Trophoblast cell (in vitro differentiated cells and primary cell): ENCODE measurements around the gene L3HYPDH.

Source experiments
- DNase-seq, 2 donors: peaks; one replicate each; pipeline ENCODE4 v3.0.0-alpha.2; 2016
- H2AFZ ChIP-seq: 2 replicates; pipeline ENCODE4 v1.6.1; 2013; ENCODE audit warnings: low read length, moderate library complexity, mild to moderate bottlenecking; ENCODE audit not compliant: insufficient read depth, poor library complexity
- H2AK5ac ChIP-seq: 2 replicates; pipeline ENCODE4 v1.6.1; 2013; ENCODE audit warnings: mild to moderate bottlenecking, low read length
- H2BK120ac ChIP-seq: 2 replicates; pipeline ENCODE4 v1.6.1; 2013; ENCODE audit warnings: low read length, mild to moderate bottlenecking, moderate library complexity; ENCODE audit not compliant: insufficient read depth, poor library complexity
- H2BK12ac ChIP-seq: 2 replicates; pipeline ENCODE4 v1.6.1; 2013; ENCODE audit warnings: mild to moderate bottlenecking, low read length, moderate library complexity
- H2BK5ac ChIP-seq: 2 replicates; pipeline ENCODE4 v1.6.1; 2013; ENCODE audit warnings: low read length, low read depth, moderate library complexity, mild to moderate bottlenecking; ENCODE audit not compliant: poor library complexity
- H3K14ac ChIP-seq: 2 replicates; pipeline ENCODE4 v1.6.1; 2013; ENCODE audit warnings: mild to moderate bottlenecking, low read length
- H3K18ac ChIP-seq: 2 replicates; pipeline ENCODE4 v1.6.1; 2013; ENCODE audit warnings: mild to moderate bottlenecking, low read length
- H3K23ac ChIP-seq: 2 replicates; pipeline ENCODE4 v1.6.1; 2013; ENCODE audit warnings: low read length
- H3K27ac ChIP-seq: 2 replicates; pipeline ENCODE4 v1.5.1; 2013; ENCODE audit warnings: low read depth, mild to moderate bottlenecking, inconsistent platforms, low read length, moderate library complexity
- H3K27me3 ChIP-seq: 2 replicates; pipeline ENCODE4 v1.6.1; 2013; ENCODE audit warnings: inconsistent platforms, mild to moderate bottlenecking, low read length, moderate library complexity; ENCODE audit not compliant: insufficient read depth
- H3K36me3 ChIP-seq, 2 experiments: 1 replicate in 1 of 2; 2 replicates in 1 of 2; pipeline ENCODE4 v1.6.1; 2013; ENCODE audit warnings: low read length in 2 of 2, mild to moderate bottlenecking in 2 of 2, moderate library complexity in 1 of 2; ENCODE audit not compliant: insufficient read depth in 2 of 2, control insufficient read depth in 1 of 2
- H3K4ac ChIP-seq: 2 replicates; pipeline ENCODE4 v1.6.1; 2013; ENCODE audit warnings: low read depth, mild to moderate bottlenecking, low read length, moderate library complexity
- H3K4me1 ChIP-seq, 2 experiments: 1 replicate in 1 of 2; 2 replicates in 1 of 2; pipeline ENCODE4 v1.6.1; 2013; ENCODE audit warnings: low read length in 2 of 2, mild to moderate bottlenecking in 2 of 2, moderate library complexity in 1 of 2; ENCODE audit not compliant: insufficient read depth in 2 of 2, control insufficient read depth in 1 of 2
- H3K4me2 ChIP-seq: 2 replicates; pipeline ENCODE4 v1.6.1; 2013; ENCODE audit warnings: inconsistent platforms, mild to moderate bottlenecking, low read length, moderate library complexity
- H3K4me3 ChIP-seq: 2 replicates; pipeline ENCODE4 v1.5.1; 2013; ENCODE audit warnings: mild to moderate bottlenecking, low read depth, low read length, inconsistent platforms
- H3K79me1 ChIP-seq: one replicate; pipeline ENCODE4 v1.6.1; 2013; ENCODE audit warnings: low read length
- H3K79me2 ChIP-seq: 2 replicates; pipeline ENCODE4 v1.6.1; 2013; ENCODE audit warnings: low read length, mild to moderate bottlenecking; ENCODE audit not compliant: control insufficient read depth, insufficient read depth, poor library complexity
- H3K9ac ChIP-seq: 2 replicates; pipeline ENCODE4 v1.6.1; 2013; ENCODE audit warnings: mild to moderate bottlenecking, low read length
- H3K9me3 ChIP-seq: 2 replicates; pipeline ENCODE4 v1.6.1; 2013; ENCODE audit warnings: low read depth, mild to moderate bottlenecking, control low read depth, inconsistent platforms, low read length; ENCODE audit not compliant: insufficient read depth
- H4K12ac ChIP-seq: 2 replicates; pipeline ENCODE4 v1.6.1; 2013; ENCODE audit warnings: low read depth, mild to moderate bottlenecking, low read length, moderate library complexity
- H4K8ac ChIP-seq: 2 replicates; pipeline ENCODE4 v1.6.1; 2013; ENCODE audit warnings: low read depth, mild to moderate bottlenecking, low read length, moderate library complexity
- H4K91ac ChIP-seq: one replicate; pipeline ENCODE4 v1.6.1; 2013; ENCODE audit warnings: low read depth, mild to moderate bottlenecking, low read length, moderate library complexity
- WGBS: extraction: QIAGEN DNeasy Blood & Tissue Kit; methylation state at CpG from one replicate; pipeline ENCODE4 v1.1.7; 2013; ENCODE audit warnings: missing lambda C conversion rate; ENCODE audit not compliant: insufficient read length, insufficient coverage; ENCODE audit errors: extremely low coverage; 5-methylcytosine and 5-hydroxymethylcytosine counted together

L3HYPDH gene

DNA sequence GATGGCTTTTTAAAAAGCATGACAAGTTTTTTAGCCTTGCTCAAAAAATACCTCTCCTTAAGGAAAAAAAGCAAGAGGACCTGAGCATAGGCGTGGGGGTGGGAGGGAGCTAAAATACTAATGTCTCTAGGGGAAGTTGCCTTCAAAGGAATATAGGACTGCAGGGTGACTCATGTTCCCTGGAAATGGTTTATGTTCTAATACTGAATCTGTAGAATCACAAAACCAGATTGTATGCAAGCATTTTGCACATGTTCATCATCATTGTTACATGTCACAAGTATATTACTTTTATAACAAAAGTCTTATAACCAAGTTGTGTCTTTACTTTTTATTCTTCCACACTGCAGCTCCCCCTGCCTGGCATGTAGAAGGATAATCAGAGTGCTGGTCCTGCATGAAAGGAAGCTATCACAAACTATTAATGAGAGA lies 55.6 kb downstream of the L3HYPDH start:
- H3K4ac ChIP-seq: no peak overlapping the region
- H3K18ac ChIP-seq: no peak overlapping the region
- H3K4me3 ChIP-seq: no peak overlapping the region
- no peak overlapping the region for H4K12ac ChIP-seq
- no peaks in the 10 kb centered on the region for H3K9me3 ChIP-seq
- H2BK12ac ChIP-seq: no peak overlapping the region
- no peak overlapping the region for H3K27ac ChIP-seq
- no peaks in the 10 kb centered on the region for H3K27me3 ChIP-seq
- H3K36me3 ChIP-seq: no peaks in the 10 kb centered on the region
- no peak overlapping the region for H2AFZ ChIP-seq
- H4K8ac ChIP-seq: no peak overlapping the region
- H2BK5ac ChIP-seq: no peak overlapping the region
- no peak overlapping the region for H3K14ac ChIP-seq
- H3K23ac ChIP-seq: no peak overlapping the region
- H3K79me1 ChIP-seq: no peaks in the 10 kb centered on the region
- no peak overlapping the region for H3K4me2 ChIP-seq
- peaks cover 0 to 1% of the 10 kb centered on the region in 2 experiments for H3K4me1 ChIP-seq
- WGBS: no CpG with 5 or more reads among the region's 1 CpG
- no peak overlapping the region for H2AK5ac ChIP-seq
- no peak for DNase-seq
- no peak overlapping the region for H4K91ac ChIP-seq
- no peaks in the 10 kb centered on the region for H3K79me2 ChIP-seq
- H3K9ac ChIP-seq: no peak overlapping the region
- H2BK120ac ChIP-seq: no peak overlapping the region

DNA sequence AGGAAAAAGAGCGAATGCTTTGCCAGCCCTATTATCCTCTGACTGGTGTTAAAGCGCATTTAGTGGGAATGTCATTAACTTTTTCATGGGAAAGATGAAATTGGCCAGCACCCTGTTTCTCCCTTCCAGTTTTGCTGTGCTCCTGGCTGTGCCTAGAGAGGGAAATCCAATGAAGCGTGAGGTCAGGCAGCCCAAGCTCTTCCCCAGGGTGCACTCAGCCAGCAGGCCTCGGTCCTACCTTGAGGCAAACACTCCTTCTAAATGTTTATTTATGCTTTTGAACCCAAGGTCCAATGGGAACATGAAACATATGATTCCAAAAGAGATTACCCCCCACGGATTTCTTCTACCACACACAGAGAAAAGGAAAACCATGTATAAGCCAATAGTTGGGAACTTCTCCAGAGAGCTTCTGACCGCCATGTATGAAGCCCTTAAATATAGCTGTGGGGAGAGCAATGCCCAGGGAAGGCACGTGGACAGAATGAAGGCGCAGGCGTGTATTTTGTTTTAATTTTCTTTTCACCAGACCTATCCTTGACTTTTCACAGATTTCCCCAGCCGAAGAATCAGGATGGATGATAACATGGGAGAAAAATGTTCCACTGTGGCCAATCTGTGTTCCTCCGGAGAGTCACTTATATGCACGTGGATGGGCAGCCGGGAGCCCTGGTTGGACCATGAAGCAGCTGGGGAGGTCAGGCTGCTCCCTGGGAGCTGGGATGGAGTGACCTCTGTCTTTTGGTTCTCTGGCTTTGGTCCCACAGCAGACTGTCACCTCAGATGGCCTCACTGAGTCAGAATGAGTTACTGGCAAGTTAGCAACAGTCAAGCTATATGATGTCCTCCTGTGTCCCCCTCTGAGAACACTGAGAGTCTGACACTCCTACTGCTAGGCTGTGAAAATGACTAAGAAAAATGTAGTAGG lies 56.3 kb downstream of the L3HYPDH start:
- Histone ChIP-seq H2BK5ac (no peak overlapping the region), H2AFZ (no peak overlapping the region), H4K8ac (no peak overlapping the region), H3K9ac (no peak overlapping the region), H4K91ac (no peak overlapping the region), H3K4me2 (no peak overlapping the region), H3K79me1 (no peaks in the 10 kb centered on the region), H3K27ac (no peak overlapping the region), H2AK5ac (no peak overlapping the region), H2BK12ac (no peak overlapping the region), H3K23ac (no peak overlapping the region), H3K27me3 (no peaks in the 10 kb centered on the region), H3K4me1 (peaks cover 0 to 1% of the 10 kb centered on the region in 2 experiments), H3K9me3 (no peaks in the 10 kb centered on the region), H3K79me2 (no peaks in the 10 kb centered on the region), H3K18ac (no peak overlapping the region), H3K36me3 (no peaks in the 10 kb centered on the region), H4K12ac (no peak overlapping the region), H3K14ac (no peak overlapping the region), H2BK120ac (no peak overlapping the region), H3K4me3 (no peak overlapping the region), H3K4ac (no peak overlapping the region)
- WGBS: no CpG with 5 or more reads among the region's 13 CpGs
- DNase-seq: no peak

DNA sequence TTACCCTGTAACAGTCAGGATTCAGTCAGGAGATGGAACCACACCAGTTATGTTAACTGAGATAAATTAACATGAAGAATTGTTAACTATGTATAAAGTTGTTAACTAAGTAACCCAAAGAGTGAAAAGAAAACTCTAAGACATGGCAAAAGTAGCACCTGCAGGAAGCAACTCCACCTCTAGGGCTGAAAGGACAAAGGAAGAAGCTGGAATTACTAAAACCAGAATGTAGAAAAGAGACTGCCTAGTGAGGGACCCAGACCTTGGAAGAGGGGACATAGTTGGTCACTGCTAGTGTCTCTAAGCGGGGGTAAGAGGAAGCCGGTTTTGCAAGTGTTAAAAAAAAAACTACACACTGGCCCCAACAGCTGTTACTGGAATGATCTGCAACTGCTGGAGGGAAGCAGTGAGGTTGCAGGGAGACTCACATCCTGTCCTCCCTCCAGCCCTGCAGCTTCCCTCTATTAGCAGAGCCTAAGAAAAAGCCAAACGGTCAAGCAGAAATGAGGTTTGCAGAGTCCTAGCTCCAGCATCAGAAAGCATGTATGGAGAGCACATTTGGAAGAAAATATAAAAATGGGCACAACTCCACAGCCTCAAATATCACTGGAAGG lies 58.8 kb downstream of the L3HYPDH start:
- Histone ChIP-seq H3K4ac (no peak overlapping the region), H3K27ac (no peak overlapping the region), H3K23ac (no peak overlapping the region), H2BK5ac (no peak overlapping the region), H3K9me3 (no peaks in the 10 kb centered on the region), H3K9ac (no peak overlapping the region), H3K4me2 (no peak overlapping the region), H3K27me3 (no peaks in the 10 kb centered on the region), H2BK12ac (no peak overlapping the region), H2AK5ac (no peak overlapping the region), H3K79me2 (no peaks in the 10 kb centered on the region), H4K8ac (no peak overlapping the region), H3K14ac (no peak overlapping the region), H3K79me1 (no peaks in the 10 kb centered on the region), H2AFZ (no peak overlapping the region), H3K18ac (no peak overlapping the region), H2BK120ac (no peak overlapping the region), H4K12ac (no peak overlapping the region), H3K4me1 (peaks cover 0 to 1% of the 10 kb centered on the region in 2 experiments), H3K4me3 (no peak overlapping the region), H3K36me3 (no peaks in the 10 kb centered on the region), H4K91ac (no peak overlapping the region)
- no CpG with 5 or more reads among the region's 3 CpGs for WGBS
- DNase-seq: no peak

DNA sequence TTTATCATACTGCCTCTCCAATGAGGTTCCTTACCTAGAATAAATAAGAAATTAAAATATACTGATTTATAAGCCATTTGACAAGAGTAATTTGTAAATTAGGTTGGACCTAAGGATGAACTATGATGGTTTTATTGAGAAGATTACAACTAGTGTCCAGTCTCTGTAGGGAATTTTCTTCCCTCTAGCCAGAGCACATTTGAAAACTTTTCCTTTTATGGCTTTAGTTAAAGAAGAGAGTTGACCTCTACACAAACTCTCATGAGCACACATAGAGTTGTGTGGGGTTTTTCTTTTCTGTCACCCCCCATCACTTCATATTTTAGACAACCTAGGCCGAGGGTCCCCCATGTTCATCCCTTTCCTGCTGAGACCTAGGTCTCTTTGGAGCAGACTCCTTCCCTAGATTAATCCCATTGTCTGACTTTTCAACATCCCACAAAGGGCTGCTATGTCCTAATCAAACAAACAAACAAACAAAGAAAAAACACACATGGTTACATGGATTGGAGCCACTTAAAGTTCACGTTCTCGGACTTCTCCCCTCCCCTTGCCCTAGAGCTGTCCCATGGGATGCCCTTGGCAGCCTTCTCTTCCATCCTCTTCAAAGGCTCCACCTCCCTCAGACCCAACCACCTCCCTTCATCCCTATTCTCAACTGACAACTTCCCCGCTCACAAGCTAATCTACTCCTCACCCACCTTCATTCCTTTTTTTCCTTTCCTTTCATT lies 59.7 kb downstream of the L3HYPDH start:
- H3K9ac ChIP-seq: no peak overlapping the region
- no peak overlapping the region for H3K4me3 ChIP-seq
- no peaks in the 10 kb centered on the region for H3K36me3 ChIP-seq
- no peak overlapping the region for H2BK120ac ChIP-seq
- H2BK12ac ChIP-seq: no peak overlapping the region
- no peak overlapping the region for H4K8ac ChIP-seq
- no peaks in the 10 kb centered on the region for H3K79me1 ChIP-seq
- H4K91ac ChIP-seq: no peak overlapping the region
- no peak overlapping the region for H3K4me2 ChIP-seq
- no peak overlapping the region for H3K14ac ChIP-seq
- no peak for DNase-seq
- H3K27me3 ChIP-seq: no peaks in the 10 kb centered on the region
- H2BK5ac ChIP-seq: no peak overlapping the region
- no peak overlapping the region for H4K12ac ChIP-seq
- WGBS: no CpG with 5 or more reads among the region's 4 CpGs
- H3K18ac ChIP-seq: no peak overlapping the region
- no peak overlapping the region for H3K23ac ChIP-seq
- peaks cover 0 to 1% of the 10 kb centered on the region in 2 experiments for H3K4me1 ChIP-seq
- H3K9me3 ChIP-seq: no peaks in the 10 kb centered on the region
- H3K27ac ChIP-seq: no peak overlapping the region
- H3K4ac ChIP-seq: no peak overlapping the region
- no peaks in the 10 kb centered on the region for H3K79me2 ChIP-seq
- peak overlapping the region; percentile 10 for H2AK5ac ChIP-seq
- H2AFZ ChIP-seq: no peak overlapping the region
